A549 (cell line): ENCODE data around the gene AUTS2. TPM values are rescaled to one million over a fixed set of nuclear protein-coding genes. Genes with fewer than 3 reads are reported as not detected.

ENCODE experiments used
- ATAC-seq, 2 experiments: fragments of 200-7000 bp in 1 of 2; fragments of >200 bp in 1 of 2; cut with Nextera tagmentation in 1 of 2; cut with Tn5 transposase in 1 of 2; 3 replicates each; pipeline versions ENCODE4 v1.8.0 to v1.9.1; 2018 to 2020; ENCODE audit warnings: mild to moderate bottlenecking in 1 of 2, moderate library complexity in 1 of 2
- CTCF ChIA-PET: fragments of 300-600 bp; sonication (Branson Sonifier 250); formaldehyde crosslinking; extraction: SDS; loops from one replicate; lab custom pipeline; 2021; ENCODE audit warnings: antibody characterized with exemption, inconsistent platforms; lab: Yijun Ruan, JAX
- POLR2A ChIA-PET: fragments of 350-600 bp; formaldehyde crosslinking; extraction: SDS; loops from one replicate; lab custom pipeline; 2021; ENCODE audit warnings: antibody characterized with exemption, inconsistent platforms; lab: Yijun Ruan, JAX
- DNase-seq, 2 experiments: peaks; one replicate each; pipeline versions ENCODE4 v3.0.0 to v3.0.0-alpha.2; 2011 to 2016; ENCODE audit warnings: low read depth in 1 of 2, low spot score in 1 of 2
- FAIRE-seq: peaks from 2 replicates; lab custom pipeline; 2011; peaks lifted over from hg19 to GRCh38; lab: Jason Lieb, UNC
- H3K27ac ChIP-seq, 2 experiments: fragments of >200 bp; sonication (Bioruptor Twin); formaldehyde crosslinking; 3 replicates each; pipeline ENCODE4 v1.5.1; 2016 to 2017
- H3K4me1 ChIP-seq: fragments of >200 bp; sonication (Bioruptor Twin); formaldehyde crosslinking; 3 replicates; pipeline ENCODE4 v1.6.1; 2016
- H3K4me2 ChIP-seq: fragments of >200 bp; sonication (Bioruptor Twin); formaldehyde crosslinking; 3 replicates; pipeline ENCODE4 v1.6.1; 2016
- H3K4me3 ChIP-seq: fragments of >200 bp; sonication (Bioruptor Twin); formaldehyde crosslinking; 3 replicates; pipeline ENCODE4 v1.5.1; 2016
- H3K9me3 ChIP-seq: fragments of >200 bp; sonication (Bioruptor Twin); formaldehyde crosslinking; 3 replicates; pipeline ENCODE4 v1.6.1; 2016
- ATOH8 ChIP-seq: fragments of 250-450 bp; sonication (Bioruptor Pico); IDR thresholded peaks from 2 replicates; pipeline ENCODE4 v1.5.0; 2020; ENCODE audit warnings: low read depth, mild to moderate bottlenecking, moderate library complexity
- BCL3 ChIP-seq: fragments of >200 bp; sonication (Bioruptor Twin); formaldehyde crosslinking; IDR thresholded peaks from 3 replicates; pipeline ENCODE4 v1.6.1; 2016
- CBX2 ChIP-seq: fragments of 200-600 bp; sonication (generic); IDR thresholded peaks from 2 replicates; pipeline ENCODE4 v1.6.1; 2016; ENCODE audit warnings: low read depth, mild to moderate bottlenecking, borderline replicate concordance
- CBX8 ChIP-seq: fragments of 200-600 bp; sonication (generic); IDR thresholded peaks from 2 replicates; pipeline ENCODE4 v1.6.1; 2016
- CTCF ChIP-seq: fragments of >200 bp; sonication (Bioruptor Twin); formaldehyde crosslinking; IDR thresholded peaks from 3 replicates; pipeline ENCODE4 v1.5.1; 2016
- ELK1 ChIP-seq: fragments of 150-350 bp; IDR thresholded peaks from 2 replicates; pipeline ENCODE4 v1.6.1; 2014; ENCODE audit warnings: low read depth, mild to moderate bottlenecking, low read length
- ESRRA ChIP-seq: fragments of 150-350 bp; IDR thresholded peaks from 2 replicates; pipeline ENCODE4 v1.6.1; 2014; ENCODE audit warnings: mild to moderate bottlenecking, low read length, borderline replicate concordance
- HEYL ChIP-seq: fragments of 250-450 bp; sonication (Bioruptor Pico); IDR thresholded peaks from 2 replicates; pipeline ENCODE4 v1.8.0; 2021; ENCODE audit warnings: mild to moderate bottlenecking, moderate library complexity
- KDM1A ChIP-seq: fragments of 200-600 bp; sonication (generic); IDR thresholded peaks from 2 replicates; pipeline ENCODE4 v1.6.1; 2016; ENCODE audit warnings: low read depth, mild to moderate bottlenecking
- KDM5A ChIP-seq: fragments of 200-600 bp; sonication (generic); IDR thresholded peaks from 2 replicates; pipeline ENCODE4 v1.6.1; 2016; ENCODE audit warnings: antibody characterized with exemption, mild to moderate bottlenecking
- MAZ ChIP-seq: fragments of 150-350 bp; IDR thresholded peaks from 2 replicates; pipeline ENCODE4 v1.6.1; 2014; ENCODE audit warnings: antibody characterized with exemption, low read depth, low read length, borderline replicate concordance
- MYC ChIP-seq: IDR thresholded peaks from 2 replicates; pipeline ENCODE4 v1.6.1; 2012; ENCODE audit warnings: mild to moderate bottlenecking, inconsistent platforms, low read length, improper control_type of control experiment, borderline replicate concordance
- NFE2L2 ChIP-seq: fragments of 150-350 bp; conservative IDR thresholded peaks from 2 replicates; pipeline ENCODE4 v1.6.1; 2014; ENCODE audit warnings: low read length
- NPAS2 ChIP-seq: fragments of 250-450 bp; sonication (Bioruptor Pico); IDR thresholded peaks from 2 replicates; pipeline ENCODE4 v1.8.0; 2022; ENCODE audit warnings: mild to moderate bottlenecking, moderate library complexity, borderline replicate concordance
- PHF8 ChIP-seq: fragments of 200-600 bp; sonication (generic); IDR thresholded peaks from 2 replicates; pipeline ENCODE4 v1.6.1; 2016; ENCODE audit warnings: low read depth, mild to moderate bottlenecking, antibody characterized with exemption, moderate library complexity, borderline replicate concordance
- RAD21 ChIP-seq, 2 experiments: fragments of >200 bp in 1 of 2; sonication (Bioruptor Twin) in 1 of 2; formaldehyde crosslinking in 1 of 2; IDR thresholded peaks in 1 of 2; conservative IDR thresholded peaks in 1 of 2; 2 replicates in 1 of 2; 3 replicates in 1 of 2; pipeline ENCODE4 v1.6.1; 2012 to 2018; ENCODE audit warnings: inconsistent platforms in 1 of 2
- RCOR1 ChIP-seq: fragments of 150-350 bp; IDR thresholded peaks from 2 replicates; pipeline ENCODE4 v1.6.1; 2014; ENCODE audit warnings: antibody characterized with exemption, low read length, low read depth
- RNF2 ChIP-seq: fragments of 200-600 bp; sonication (generic); IDR thresholded peaks from 2 replicates; pipeline ENCODE4 v1.6.1; 2016; ENCODE audit warnings: low read depth, mild to moderate bottlenecking, antibody characterized with exemption, moderate library complexity, borderline replicate concordance
- SMC3 ChIP-seq: fragments of >200 bp; sonication (Bioruptor Twin); formaldehyde crosslinking; IDR thresholded peaks from 3 replicates; pipeline ENCODE4 v1.6.1; 2018; ENCODE audit warnings: inconsistent platforms
- SREBF2 ChIP-seq: fragments of 450-650 bp; IDR thresholded peaks from 2 replicates; pipeline ENCODE4 v1.6.1; 2014; ENCODE audit warnings: mild to moderate bottlenecking, moderate library complexity
- TFCP2L1 ChIP-seq: fragments of 250-450 bp; sonication (Bioruptor Pico); IDR thresholded peaks from 2 replicates; pipeline ENCODE4 v1.5.0; 2021; ENCODE audit warnings: mild to moderate bottlenecking
- WGBS: methylation state at CpG from one replicate; pipeline ENCODE4 v1.1.6; 2017; ENCODE audit errors: missing lambda C conversion rate; 5-methylcytosine and 5-hydroxymethylcytosine counted together
- polyA plus RNA-seq, 4 experiments: library from polyadenylated mRNA; depleted of rRNA in 3 of 4; stranded (reverse); fragments of >200 nt; fragmentation: RNase III in 1 of 4; extraction: RNeasy Plus Mini Kit Qiagen cat#74134 plus additional on column Dnase treatment in 1 of 4; gene quantifications; 2 replicates in 3 of 4; 3 replicates in 1 of 4; pipeline ENCODE4 v1.2.3, GENCODE V29; 2011 to 2017

AUTS2 gene
- polyA plus RNA-seq, 2 of the 4 experiments (the other 2 are of a cell fraction), result 1.6 to 3.6 TPM

- FAIRE-seq, result no peak
Observed at GRCh38 chr7:70624500-70625103, 1026.3 kb downstream of the AUTS2 start.

GRCh38 chr7:70627461-70627860, 1029.2 kb downstream of the AUTS2 start:
- DNase-seq (no peak), ATAC-seq (no peak), FAIRE-seq (no peak)
- H3K4me2 ChIP-seq, result no peak overlapping the region
- H3K4me3 ChIP-seq, result no peak overlapping the region
- CTCF ChIA-PET, result no interaction called here
- POLR2A ChIA-PET, result no interaction called here
- 13% methylated on average over 6 of the region's 6 CpGs for WGBS
- no peaks in the 10 kb centered on the region for H3K4me1 ChIP-seq
- no peaks in the 10 kb centered on the region for H3K9me3 ChIP-seq
- H3K27ac ChIP-seq, result no peak overlapping the region
- TF ChIP-seq CBX8 (no peak), ELK1 (no peak)

More at GRCh38 chr7:70624500-70625103, 1026.3 kb downstream of the AUTS2 start:
- no peak overlapping the region for H3K4me3 ChIP-seq
- no peak for TF ChIP-seq HEYL (CRISPR knock-in tag)
- TF ChIP-seq KDM5A, result no peak
- no peak for TF ChIP-seq KDM1A
- no peak for TF ChIP-seq RNF2
- TF ChIP-seq BCL3, result no peak
- no peak for TF ChIP-seq ESRRA
- no peak for TF ChIP-seq PHF8
- TF ChIP-seq MAZ, result no peak
- TF ChIP-seq CTCF, result no peak
- TF ChIP-seq RCOR1, result no peak
- no peak for TF ChIP-seq CBX2
- TF ChIP-seq MYC, result no peak
- no peak for TF ChIP-seq RAD21 (conservative IDR thresholded peaks at IDR 0.05 in 1 of 2, IDR thresholded peaks at IDR 0.05 in 1 of 2)
- TF ChIP-seq ELK1, result no peak
- no peak for TF ChIP-seq TFCP2L1
- TF ChIP-seq SMC3, result no peak
- no peak for TF ChIP-seq NFE2L2
- TF ChIP-seq NPAS2 (CRISPR knock-in tag), result no peak
- no peak for TF ChIP-seq SREBF2
- no peak for TF ChIP-seq ATOH8 (CRISPR knock-in tag)
- ATAC-seq, result no peak
- no peaks in the 10 kb centered on the region for H3K4me1 ChIP-seq
- no peaks in the 10 kb centered on the region for H3K9me3 ChIP-seq
- ChIA-PET CTCF (no interaction called here), POLR2A (no interaction called here)
- H3K4me2 ChIP-seq, result no peak overlapping the region
- 36% methylated on average over 5 of the region's 5 CpGs for WGBS
- H3K27ac ChIP-seq, result no peak overlapping the region
- DNase-seq, result no peak
